ENCODE results near the gene EVI2A.
"Not testable (repeated sequence)": the region's sequence is repeated elsewhere in the genome, so short reads cannot be mapped to it uniquely, and the experiment has no call there.

EVI2A gene

DNA sequence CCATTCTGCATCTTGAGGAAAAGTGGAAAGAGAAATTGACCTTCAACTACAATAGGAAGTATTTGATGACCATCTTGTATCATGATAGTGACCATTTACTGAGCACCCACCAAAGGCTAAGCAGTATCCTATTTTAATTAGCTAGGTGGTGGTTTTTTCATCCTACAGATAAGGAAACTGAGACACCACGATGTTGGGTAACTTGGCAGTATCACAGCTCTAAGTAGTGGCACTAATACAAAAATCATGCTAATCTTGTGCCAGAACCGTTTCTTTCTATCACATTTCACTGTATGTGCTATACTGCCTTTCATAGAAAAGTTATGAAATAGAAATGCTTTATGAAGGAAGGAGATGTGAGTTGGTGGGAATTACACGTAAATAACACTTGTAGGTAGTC, 9.9 kb downstream of the EVI2A start:
- no peak for DNase-seq

DNA sequence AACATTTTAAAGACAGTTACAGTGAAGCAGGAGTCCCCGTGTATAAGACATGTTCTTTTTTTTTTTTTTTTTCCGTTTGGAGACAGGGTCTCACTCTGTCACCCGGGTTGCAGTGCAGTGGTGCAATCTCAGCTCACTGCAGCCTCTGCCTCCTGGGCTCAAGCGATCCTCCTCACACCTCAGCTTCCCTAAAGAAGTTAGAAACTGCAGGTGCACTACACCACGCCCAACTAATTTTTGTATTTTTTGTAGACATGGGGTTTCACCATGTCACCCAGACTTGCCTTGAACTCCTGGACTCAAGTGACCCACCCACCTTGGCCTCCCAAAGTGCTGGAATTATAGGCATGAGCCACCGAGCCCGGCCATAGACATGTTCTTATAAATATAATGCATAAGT, 10.5 kb downstream of the EVI2A start:
- peak; percentile 30 for DNase-seq

DNA sequence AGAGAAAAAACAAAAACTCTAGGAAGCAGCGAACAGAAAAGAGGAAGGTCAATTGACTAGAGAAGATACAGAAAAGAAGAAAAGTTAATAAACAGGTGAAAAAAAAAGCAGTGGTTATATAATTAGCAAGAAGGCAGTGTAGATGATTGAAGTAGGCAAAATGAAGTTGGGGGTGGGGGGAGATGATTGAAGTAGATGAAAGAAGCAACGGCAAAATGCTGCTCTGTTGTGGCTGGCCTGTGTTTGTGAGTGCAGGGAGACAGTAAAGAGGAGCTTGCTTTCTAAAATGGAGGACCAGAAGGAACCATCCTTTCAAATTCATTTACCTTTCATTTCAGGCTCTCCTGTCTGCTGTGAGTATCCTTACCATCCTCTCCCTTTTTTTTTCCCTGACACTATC, 11.2 kb downstream of the EVI2A start:
- DNase-seq, result peak; percentile 32

DNA sequence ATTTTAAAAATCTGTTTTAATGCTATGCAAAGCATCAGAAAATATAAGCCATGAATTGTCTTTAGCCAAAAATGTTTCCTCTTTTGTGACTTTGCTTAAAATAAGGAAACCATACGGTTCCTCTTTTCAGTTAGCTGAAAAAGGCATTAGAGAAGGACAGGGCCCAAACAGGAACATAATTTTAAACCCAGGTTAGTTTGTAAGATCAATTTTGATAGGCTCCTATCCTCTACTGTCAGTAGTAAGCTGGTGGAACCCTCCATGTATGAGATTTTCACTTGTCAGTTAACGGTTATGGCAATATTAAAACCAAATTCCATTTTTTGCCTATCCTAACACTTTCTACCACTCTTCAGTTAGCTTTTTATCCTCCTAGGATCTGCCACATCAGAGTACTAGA, 11.9 kb downstream of the EVI2A start:
- DNase-seq, result no peak

DNA sequence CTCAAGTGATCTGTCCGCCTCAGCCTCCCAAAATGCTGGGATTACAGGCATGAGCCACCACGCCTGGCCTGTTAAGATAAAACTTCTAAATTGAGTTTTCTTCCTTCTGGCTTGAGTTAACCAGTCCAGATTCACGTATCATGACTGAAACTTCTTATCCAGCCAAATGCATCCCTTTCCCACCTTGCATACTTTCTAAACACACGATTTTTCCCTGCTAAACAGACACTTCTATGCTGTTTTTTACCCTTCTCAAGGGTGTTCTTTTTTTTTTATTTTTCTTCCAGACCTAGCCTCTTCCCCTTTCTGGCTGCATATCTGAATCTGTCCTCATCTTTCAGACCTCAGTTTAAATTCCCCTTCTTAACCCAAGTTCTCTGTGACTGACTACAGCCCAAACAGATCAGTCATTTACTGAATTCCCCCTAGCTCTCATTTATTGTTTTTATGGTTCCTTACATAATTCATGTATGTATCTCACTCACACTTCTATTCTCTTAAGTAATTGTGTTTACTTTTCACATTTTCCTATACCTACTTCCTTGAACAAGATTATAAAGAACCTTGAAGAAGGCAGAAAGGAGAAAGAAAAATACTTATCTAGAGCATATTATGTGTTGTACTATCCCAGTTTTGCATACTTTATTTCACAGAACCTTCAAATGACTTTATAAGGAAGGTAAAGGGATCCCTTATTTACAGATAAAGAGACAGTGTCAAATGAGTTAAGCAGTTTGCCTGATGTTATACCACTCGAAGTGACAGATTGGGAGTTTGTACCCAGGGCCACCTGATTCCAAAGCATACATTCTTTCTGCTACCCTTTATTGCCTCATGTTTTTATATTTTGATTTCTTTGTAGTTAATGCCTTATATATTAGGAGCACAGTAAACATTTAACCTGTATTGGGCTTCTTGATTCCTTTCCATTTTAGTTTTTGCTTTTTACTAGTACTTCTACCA, 12.8 kb downstream of the EVI2A start:
- DNase-seq, result no peak

DNA sequence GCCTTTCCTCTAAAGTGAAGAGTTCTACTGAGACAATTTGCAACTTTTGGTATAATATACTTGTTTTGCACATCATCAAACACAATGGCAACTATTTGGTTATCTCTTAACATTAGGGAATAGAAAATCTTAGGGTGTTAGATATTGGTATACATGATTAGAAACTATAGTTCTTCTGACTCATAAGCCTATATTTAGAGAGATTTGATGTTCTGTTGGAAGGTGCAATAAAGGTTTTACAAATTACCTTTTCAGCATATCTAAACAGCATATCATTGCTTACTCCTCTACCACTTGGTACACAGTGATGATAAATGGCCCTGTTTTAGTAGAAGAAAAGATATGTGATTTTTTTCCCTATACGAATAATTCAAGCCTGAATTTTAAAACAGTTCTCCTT, 13.8 kb downstream of the EVI2A start:
- DNase-seq, result no peak

DNA sequence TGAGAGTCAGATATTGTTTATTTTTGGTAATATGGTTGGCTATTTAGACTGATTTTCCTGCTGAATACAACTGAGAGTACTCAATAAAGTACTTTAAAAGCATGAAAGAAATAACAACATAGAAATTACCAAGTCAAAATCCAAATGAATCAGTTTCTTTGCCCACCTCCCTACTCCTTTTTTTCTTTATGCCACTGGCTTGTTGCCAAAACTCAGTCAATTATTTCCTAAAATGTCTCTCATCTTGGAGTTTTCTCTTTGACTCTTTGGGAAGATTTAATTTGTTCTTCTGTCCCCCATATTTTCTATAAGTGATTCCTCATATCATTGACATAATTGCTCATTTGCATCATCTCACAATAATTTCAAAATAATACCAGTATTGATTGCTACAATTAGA, 21.8 kb downstream of the EVI2A start:
- no peak for DNase-seq

DNA sequence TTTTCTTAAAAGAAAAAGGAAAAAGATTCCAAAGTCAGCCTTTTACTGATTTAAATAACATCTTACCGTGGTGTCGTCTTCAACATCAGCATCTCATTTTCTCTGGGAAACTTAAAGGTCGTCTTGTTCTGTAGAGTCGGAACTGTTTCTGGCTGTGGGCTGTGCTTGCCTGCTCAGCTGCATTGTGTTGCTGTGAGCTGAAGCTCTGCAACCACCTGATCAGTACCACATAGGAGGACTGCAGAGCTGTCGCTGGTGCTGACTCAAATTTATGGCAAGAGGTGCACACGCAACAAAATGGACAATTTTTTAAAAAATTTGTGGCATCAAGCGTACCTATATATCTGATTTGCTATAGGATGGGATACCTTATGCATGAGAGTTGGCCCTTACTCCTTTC, 24.3 kb downstream of the EVI2A start, which contains the start of gene OMG:
TSS of gene OMG (minus strand) at position 150 of the 400 bp plus-strand sequence. CDS start 908 bp downstream, outside the sequence.
- DNase-seq, result no peak

DNA sequence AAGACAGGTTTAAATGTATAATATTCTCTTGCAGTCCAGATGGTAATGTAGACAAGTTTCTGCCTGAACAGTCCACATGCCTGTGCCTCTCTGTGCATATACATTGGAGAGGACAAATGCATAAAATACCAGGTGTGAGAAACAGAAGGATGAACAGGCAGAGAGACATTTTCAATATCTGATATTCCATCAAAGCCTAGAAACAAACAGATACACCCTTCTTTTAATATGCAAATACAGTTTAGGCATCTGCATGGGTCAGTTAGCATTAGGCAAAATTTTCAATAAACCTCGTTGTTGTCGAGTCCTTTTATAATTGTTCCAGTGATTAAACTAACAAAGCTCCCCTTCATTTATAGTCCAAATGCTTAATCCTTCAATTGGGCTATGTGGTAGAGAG, 25.3 kb downstream of the EVI2A start:
- DNase-seq, result no peak

DNA sequence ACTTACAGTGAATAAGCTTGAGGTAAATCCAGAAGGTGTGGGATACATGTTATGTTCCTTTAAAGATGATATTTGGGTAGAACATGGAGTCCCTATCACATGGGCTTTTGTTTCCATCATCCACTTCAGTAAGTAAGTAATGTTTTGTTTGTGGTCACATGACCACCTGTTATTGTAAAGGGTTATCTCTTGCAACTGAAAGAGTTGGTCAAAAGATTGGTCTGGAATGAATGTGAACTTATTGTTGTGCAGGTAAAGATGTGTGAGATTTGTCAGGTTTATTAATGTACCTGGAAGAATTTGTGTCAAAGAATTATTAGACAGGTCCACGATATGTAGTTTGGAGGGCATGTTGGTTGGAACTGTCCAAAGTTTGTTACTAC, 25.9 kb downstream of the EVI2A start:
- no peak for DNase-seq

DNA sequence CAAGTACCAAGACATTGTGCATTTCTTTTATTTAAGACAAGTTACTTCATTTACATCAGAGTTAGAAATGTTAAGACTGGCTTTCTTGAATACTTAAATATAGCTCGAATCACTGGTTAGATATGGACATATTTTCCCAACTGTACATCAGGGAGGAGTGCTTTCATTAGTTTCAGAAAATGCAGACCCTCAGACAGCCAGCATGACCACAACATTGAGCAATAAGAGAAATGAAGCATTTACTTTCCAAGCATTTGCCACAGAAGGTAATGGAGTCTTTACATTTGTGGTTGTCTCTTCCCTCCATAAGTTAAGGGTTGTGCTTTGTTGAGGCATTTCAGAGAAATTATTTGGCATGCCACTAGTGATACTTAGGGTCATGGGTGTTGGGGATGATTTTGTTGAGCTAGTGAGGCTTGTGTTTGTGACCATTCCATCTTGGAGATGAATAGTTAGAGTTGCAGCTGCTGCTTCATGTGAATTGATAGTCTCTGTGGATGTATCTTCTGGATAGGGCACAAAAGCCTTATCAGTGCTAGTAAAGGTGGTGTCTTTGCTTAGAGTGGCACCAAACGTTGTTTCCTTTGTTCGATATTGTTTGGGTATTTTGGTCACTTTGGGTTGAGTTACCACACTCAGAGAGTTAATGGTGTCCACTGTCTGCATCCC, 26.5 kb downstream of the EVI2A start:
- DNase-seq, result no peak

DNA sequence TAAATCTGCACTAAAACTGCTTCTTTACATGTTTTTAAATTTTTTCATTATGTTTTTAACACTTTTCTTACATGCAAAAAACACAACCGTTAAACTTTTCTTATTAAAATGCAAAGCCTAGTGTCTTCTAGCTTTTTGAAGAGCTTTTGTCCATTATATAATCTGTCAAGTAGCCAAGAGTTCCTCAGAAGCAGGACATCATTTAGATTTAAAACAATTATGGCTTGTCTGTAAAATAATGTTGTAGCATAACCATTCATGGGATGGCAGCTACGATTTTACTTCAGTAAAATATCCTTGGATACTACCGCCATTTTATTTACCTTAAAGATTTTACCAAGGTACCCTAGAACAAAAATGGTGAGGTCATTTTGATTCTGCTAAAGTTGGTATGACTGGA, 27.2 kb downstream of the EVI2A start:
- DNase-seq, result no peak

DNA sequence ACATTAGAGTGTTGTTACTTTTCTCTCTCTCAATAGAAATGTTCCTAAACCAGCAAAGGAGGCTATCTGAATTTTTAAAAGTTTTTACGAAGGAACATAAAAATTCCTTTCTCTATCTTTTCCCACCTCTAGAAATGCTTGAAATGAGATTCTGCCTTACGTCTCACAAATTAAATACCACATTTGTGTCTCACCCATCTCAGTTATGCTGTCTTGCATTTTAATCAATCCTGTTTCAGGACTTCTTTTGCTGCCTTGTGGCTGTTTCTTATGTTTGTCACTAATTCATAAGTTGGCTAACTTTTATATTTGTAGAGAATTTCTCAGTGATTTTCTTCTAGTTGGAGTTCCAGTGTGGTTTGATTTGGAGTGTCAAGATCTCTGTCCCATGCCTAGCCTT, 27.8 kb downstream of the EVI2A start:
- DNase-seq, result no peak

DNA sequence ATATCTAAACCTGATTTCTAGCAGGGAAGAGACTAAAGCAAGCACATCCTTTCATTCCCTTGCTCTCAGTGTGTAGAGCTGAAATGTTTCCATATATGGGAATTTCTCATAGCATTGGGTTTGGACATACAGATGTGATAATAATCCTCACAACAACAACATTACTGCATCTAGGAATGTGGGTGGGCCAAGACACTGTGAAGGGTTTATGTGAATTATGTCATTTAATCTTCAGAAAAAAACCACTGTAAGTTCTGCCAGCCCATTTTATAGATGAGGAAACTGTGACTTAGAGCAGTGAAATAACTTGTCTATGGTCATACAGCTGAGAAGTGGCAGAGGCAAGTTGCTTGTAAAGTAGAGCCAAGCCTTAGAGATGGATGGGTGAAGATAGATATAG, 29.6 kb downstream of the EVI2A start:
- no peak for DNase-seq

DNA sequence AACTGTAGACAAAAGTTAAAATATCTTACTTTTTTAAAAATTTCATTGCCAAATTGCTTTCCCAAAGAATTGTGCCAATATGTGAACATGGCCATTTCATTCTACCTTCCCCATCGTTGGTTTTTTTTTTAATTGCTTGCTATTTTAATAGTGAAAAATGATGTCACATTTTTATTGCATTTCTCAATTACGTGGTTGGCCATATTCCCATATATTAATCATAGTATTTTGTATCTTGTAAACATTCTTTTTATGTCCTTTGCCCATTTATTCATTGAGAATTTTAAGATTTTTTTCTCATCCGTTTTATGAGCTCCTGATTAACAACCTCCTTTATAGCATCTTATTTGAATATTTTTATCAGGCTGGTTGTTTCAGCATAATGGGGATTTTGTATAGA, 31.6 kb downstream of the EVI2A start:
- no peak for DNase-seq

DNA sequence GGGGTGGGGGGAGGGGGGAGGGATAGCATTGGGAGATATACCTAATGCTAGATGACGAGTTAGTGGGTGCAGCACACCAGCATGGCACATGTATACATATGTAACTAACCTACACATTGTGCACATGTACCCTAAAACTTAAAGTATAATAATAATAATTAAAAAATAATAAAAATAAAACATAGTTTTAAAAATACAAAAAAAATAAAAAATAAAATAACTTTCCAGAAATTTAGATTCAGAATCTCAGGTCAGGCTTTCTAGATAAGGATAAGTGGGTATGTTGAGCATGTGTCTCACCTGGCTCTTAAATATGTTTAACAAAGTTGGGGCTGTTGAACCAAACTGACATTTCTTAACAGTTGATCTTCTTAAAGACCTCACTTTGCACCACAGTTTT, 33.5 kb downstream of the EVI2A start:
- DNase-seq, result not testable (repeated sequence)

DNA sequence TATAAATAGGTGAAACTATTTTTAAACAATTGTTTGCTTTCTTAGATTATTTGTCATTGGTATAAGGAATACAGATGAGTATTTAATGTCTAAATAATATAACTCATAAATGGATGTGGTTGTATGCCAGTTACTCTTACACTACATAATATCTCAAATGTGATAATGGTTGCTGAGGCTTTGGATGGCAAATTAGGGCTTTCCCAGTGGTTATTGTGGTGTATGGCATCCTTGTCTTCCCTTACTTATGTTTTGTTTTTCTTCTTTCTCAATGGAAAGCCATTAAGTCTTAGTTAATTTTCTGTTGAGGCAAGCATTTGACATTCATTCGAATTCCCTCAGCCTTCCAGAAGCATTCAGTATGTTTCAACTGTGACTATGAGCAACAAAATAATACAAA, 34.8 kb downstream of the EVI2A start:
- no peak for DNase-seq

DNA sequence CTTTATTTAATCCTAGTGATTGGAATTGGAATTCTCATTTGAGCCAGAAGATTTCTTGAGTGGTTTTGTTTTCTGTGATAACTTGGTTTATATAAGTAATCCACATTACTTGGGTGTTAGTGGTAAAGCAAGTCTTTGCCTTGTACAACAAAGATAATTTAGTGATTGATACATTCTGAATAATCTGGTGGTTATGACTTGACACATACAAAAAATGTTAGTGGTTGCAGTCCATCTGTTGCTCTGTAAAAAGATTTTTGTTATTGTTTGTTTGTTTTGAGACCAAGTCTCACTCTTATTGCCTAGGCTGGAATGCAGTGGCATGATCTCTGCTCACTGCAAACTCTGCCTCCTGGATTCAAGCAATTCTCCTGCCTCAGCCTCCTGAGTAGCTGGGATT, 37.6 kb downstream of the EVI2A start:
- no peak for DNase-seq

DNA sequence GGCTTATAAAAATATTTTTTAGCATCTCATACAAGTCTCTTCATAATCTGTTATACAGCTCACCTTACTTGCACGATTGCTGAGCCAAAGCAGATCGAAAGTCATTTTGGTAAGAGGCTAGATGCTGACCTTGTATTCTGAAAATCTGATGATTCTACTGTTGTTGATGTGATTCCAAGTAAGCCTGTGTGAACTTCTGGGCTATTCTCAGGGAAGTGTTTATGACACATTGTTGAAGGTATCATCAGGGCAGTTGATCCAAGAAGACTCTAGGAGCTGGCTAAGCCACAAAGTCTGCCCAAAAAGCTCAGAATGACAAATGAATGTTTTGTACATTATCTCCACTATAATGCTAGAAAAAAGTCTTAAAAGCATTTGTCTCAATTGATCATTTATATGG, 40.4 kb downstream of the EVI2A start:
- DNase-seq, result no peak

DNA sequence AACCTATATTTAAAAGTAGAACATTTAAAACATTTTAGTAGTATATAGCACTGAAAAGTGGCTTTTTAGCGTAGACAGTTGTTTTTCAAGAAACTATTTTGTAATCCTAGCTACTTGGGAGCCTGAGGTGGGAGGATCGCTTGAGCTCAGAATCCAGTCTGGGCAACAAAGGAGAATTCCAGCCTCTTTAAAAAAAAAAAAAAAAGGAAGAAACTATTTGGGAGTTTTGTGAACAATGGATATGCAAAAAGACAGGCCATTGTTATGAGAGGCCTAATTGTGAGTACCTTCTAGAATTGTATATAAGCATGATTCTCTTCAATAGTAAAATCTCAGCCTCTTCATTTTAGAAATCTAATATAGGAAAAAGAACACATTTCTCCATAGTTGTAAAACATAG, 42.0 kb downstream of the EVI2A start:
- no peak for DNase-seq

DNA sequence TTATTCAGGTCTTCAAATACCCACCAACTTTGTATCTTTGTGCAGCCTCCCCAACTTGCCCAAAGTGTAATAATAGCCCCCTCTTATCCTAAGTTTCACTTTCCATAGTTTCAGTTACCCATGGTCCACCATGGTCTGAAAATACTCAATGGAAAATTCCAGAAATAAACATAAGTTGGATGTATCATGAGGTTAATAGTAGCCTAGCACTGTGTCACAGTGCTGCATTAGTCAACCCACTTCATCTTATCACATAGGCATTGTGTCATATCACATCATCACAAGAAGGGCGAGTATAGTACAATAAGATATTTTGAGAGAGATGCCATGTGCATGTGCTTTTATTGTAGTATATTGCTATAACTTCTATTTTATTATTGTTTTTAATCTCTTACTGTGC, 46.3 kb downstream of the EVI2A start:
- DNase-seq, result no peak

DNA sequence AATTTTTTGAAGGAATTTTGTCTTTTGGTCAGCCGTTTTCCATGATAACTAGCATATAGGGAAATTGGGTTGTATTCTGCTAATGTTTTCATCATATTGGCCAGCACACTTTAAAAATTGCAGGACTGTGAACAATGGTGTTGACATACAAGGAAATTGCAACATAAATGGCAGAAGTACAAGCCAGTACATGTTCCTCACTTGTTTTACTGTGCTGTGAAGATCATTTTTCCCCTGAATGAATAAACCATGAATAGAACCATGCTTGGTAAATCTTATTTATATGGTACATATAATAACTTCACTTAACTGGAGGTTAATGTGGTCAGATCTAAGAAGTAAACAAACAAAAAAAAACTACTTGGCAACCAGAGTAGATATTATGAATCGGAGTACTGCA, 47.2 kb downstream of the EVI2A start:
- DNase-seq, result no peak

DNA sequence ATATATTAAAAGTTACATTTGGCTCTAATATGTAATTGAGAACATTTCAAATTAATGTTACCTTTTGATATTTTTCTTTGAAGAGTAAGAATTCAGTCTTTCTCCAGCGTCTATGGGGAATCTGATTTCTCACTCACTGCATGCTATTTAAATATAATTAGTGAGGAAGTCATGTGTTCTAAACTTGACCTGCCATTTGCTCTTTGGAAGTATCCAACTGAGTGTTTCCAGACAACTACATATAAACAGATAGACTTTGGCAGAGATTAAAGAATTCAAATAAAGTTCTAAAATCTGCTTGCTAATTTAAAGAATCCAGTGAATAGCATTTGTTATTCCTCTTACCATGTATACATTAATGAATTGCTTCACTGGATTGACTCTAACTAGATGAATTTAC, 47.9 kb downstream of the EVI2A start:
- DNase-seq, result no peak

DNA sequence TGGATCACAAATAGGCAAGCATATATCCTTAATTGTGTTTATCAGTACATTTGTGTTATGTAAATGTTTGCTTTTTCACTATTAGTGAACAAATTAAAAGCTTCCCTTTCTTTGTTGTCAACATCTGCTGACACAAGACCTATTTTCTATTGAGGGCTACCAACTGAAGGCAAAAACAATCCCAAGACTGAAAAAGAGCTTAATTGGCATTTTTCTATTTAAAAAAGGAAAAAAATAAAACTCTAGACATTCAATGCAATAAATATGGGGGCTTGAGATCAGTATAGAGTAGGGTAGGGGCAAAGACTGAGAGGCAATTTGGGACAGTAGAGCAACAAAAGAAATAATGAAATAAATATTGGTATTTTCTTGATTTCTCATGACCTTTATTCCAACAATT, 48.6 kb downstream of the EVI2A start:
- DNase-seq, result no peak

DNA sequence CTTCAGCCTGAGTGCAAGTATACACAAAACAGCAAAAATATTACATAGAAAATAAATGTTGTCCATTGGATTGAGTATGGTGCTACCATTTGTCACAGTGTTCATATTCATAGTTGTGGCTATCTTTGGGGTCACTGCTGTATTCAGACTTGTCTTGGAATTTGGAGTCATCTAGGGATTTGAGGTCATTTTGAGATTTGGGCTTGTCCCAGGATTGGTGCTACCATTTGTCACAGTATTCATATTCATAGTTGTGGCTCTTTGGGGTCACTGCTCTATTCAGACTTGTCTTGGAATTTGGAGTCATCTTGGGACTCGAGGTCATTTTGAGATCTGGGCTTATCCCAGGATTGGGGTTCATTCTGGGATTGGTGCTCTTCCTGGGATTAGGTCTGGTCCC, 49.2 kb downstream of the EVI2A start:
- no peak for DNase-seq

Measured in activated CD4-positive, alpha-beta T cell treated with anti-CD3 and anti-CD28 coated beads for 48 hours (primary cell).